ENCODE data around the gene C1orf35.

Gene C1orf35

DNA sequence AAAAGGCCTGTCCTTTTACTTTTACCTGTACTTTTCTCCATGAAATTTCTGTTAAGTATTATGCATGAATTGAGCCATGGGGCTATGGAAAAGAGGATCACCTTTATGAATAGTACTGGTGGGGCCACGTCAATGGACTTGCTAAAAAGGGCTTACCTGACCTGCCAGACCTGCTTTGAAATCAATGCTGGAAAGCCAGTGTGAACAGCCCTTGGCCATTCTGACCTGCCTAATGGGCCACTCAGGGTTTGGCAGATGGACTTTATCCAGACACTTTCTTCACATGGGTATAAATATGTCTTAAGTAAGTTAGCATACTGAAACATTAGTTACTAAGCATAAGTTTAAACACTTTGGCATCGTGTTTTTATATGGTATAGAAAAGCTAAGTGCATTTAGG, 28.6 kb upstream of the C1orf35 start:
- no peak overlapping the region for H3K4me3 ChIP-seq (ENCODE audit: low read depth, low read length)
- no peak for DNase-seq (ENCODE audit: low read depth)
- TF ChIP-seq, protein P1, sequence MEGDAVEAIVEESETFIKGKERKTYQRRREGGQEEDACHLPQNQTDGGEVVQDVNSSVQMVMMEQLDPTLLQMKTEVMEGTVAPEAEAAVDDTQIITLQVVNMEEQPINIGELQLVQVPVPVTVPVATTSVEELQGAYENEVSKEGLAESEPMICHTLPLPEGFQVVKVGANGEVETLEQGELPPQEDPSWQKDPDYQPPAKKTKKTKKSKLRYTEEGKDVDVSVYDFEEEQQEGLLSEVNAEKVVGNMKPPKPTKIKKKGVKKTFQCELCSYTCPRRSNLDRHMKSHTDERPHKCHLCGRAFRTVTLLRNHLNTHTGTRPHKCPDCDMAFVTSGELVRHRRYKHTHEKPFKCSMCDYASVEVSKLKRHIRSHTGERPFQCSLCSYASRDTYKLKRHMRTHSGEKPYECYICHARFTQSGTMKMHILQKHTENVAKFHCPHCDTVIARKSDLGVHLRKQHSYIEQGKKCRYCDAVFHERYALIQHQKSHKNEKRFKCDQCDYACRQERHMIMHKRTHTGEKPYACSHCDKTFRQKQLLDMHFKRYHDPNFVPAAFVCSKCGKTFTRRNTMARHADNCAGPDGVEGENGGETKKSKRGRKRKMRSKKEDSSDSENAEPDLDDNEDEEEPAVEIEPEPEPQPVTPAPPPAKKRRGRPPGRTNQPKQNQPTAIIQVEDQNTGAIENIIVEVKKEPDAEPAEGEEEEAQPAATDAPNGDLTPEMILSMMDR (IDR thresholded peaks at IDR 0.05; ENCODE audit: insufficient read depth, low read depth, low read length, missing control alignments), result no peak

GRCh38 chr1:228125185-228125584, 22.1 kb upstream of the C1orf35 start:
- DNase-seq (ENCODE audit: low read depth), result no peak
- TF ChIP-seq, protein P1 (IDR thresholded peaks at IDR 0.05; ENCODE audit: insufficient read depth, low read depth, low read length, missing control alignments), result no peak
- H3K4me3 ChIP-seq (ENCODE audit: low read depth, low read length), result no peak overlapping the region

- no peak for DNase-seq (ENCODE audit: low read depth)
- H3K4me3 ChIP-seq (ENCODE audit: low read depth, low read length), result no peak overlapping the region
- TF ChIP-seq, protein P1 (IDR thresholded peaks at IDR 0.05; ENCODE audit: insufficient read depth, low read depth, low read length, missing control alignments), result no peak
Measured at GRCh38 chr1:228123505-228123904, 20.4 kb upstream of the C1orf35 start.

GRCh38 chr1:228122921-228123441, 19.9 kb upstream of the C1orf35 start:
- TF ChIP-seq, protein P1 (IDR thresholded peaks at IDR 0.05; ENCODE audit: insufficient read depth, low read depth, low read length, missing control alignments), result no peak
- DNase-seq (ENCODE audit: low read depth), result no peak
- no peak overlapping the region for H3K4me3 ChIP-seq (ENCODE audit: low read depth, low read length)

GRCh38 chr1:228120857-228121489, 17.8 kb upstream of the C1orf35 start:
- TF ChIP-seq, protein P1 (IDR thresholded peaks at IDR 0.05; ENCODE audit: insufficient read depth, low read depth, low read length, missing control alignments), result no peak
- no peak for DNase-seq (ENCODE audit: low read depth)
- no peak overlapping the region for H3K4me3 ChIP-seq (ENCODE audit: low read depth, low read length)

- no peak for DNase-seq (ENCODE audit: low read depth)
- H3K4me3 ChIP-seq (ENCODE audit: low read depth, low read length), result no peak overlapping the region
- TF ChIP-seq, protein P1 (IDR thresholded peaks at IDR 0.05; ENCODE audit: insufficient read depth, low read depth, low read length, missing control alignments), result no peak
Measured at GRCh38 chr1:228120351-228120750, 17.2 kb upstream of the C1orf35 start.

GRCh38 chr1:228118040-228118439, 14.9 kb upstream of the C1orf35 start:
- TF ChIP-seq, protein P1 (IDR thresholded peaks at IDR 0.05; ENCODE audit: insufficient read depth, low read depth, low read length, missing control alignments), result no peak
- H3K4me3 ChIP-seq (ENCODE audit: low read depth, low read length), result no peak overlapping the region
- no peak for DNase-seq (ENCODE audit: low read depth)
